ENCODE data around the gene DERL2. TPM values are rescaled to one million over a fixed set of nuclear protein-coding genes. Genes with fewer than 3 reads are reported as not detected.

The DERL2 gene
- total and polyA plus RNA-seq, 9 of the 15 experiments (the other 6 are each of a cell fraction or from before 2014, with no cell fraction given): 11.5 to 105 (median 30.7) TPM

DNA sequence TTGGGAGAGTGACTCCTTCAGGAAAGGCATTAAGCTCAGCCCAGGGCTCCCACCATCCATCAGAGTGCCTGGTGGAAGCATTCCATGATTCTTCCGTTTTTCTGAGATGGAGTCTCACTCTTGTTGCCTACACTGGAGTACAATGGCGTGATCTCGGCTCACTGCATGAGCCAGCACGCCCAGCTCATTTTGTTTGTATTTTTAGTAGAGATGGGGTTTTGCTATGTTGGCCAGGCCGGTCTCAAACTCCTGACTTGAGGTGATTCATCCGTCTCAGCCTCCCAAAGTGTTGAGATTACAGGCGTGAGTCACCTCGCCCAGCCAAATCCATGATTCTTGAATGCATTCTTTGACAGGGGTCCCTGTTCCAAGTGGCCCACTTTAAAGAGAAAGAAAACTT is 23.5 kb upstream of the DERL2 start (continued):
- TF ChIP-seq, protein P1, sequence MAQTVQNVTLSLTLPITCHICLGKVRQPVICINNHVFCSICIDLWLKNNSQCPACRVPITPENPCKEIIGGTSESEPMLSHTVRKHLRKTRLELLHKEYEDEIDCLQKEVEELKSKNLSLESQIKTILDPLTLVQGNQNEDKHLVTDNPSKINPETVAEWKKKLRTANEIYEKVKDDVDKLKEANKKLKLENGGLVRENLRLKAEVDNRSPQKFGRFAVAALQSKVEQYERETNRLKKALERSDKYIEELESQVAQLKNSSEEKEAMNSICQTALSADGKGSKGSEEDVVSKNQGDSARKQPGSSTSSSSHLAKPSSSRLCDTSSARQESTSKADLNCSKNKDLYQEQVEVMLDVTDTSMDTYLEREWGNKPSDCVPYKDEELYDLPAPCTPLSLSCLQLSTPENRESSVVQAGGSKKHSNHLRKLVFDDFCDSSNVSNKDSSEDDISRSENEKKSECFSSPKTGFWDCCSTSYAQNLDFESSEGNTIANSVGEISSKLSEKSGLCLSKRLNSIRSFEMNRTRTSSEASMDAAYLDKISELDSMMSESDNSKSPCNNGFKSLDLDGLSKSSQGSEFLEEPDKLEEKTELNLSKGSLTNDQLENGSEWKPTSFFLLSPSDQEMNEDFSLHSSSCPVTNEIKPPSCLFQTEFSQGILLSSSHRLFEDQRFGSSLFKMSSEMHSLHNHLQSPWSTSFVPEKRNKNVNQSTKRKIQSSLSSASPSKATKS (CRISPR knock-in tag; IDR thresholded peaks at IDR 0.05): no peak

- H3K27ac ChIP-seq (ENCODE audit: extremely low read depth, low read depth, low read length): no peak overlapping the region
- H4K20me1 ChIP-seq (replicated peaks; ENCODE audit: control insufficient read depth, insufficient read depth, low read length): no peaks in the 10 kb centered on the region
- H3K27me3 ChIP-seq (ENCODE audit: control insufficient read depth in 2 of 2, insufficient read depth in 2 of 2, low read length in 2 of 2): no peaks in the 10 kb centered on the region
- 51% methylated on average over 4 of the region's 4 CpGs for WGBS (ENCODE audit: insufficient coverage, low coverage, missing lambda C conversion rate)
- no peaks in the 10 kb centered on the region for H3K79me2 ChIP-seq (ENCODE audit: control insufficient read depth, insufficient read depth, low read length)
- no TSS peak for BruUV-seq (replicated peaks)
- FAIRE-seq (no peak), DNase-seq (ENCODE audit: extremely low read depth in 1 of 4, low spot score in 3 of 4) (no peak), ATAC-seq (no peak)
- in situ Hi-C loops (cut with MboI): no loop called here
- ChIA-PET CTCF (ENCODE audit: low intra/inter-chr PET ratio) (no interaction called here), POLR2A (interaction anchor here (0.6 kb wide), 1 partner anchor 1109 kb away, joined by 3 read pairs; no protein-coding TSS in a partner anchor)
- no peak overlapping the region for H3K4me3 ChIP-seq
- H3K9ac ChIP-seq (ENCODE audit: insufficient read depth in 1 of 2, low read depth in 2 of 2, low read length in 2 of 2): no peak overlapping the region
- intact Hi-C loops (cut with micrococcal nuclease): no loop called here
- H3K36me3 ChIP-seq (ENCODE audit: control insufficient read depth, insufficient read depth, low read length): peaks cover 13% of the 10 kb centered on the region; the same call in 2 of the 3 replicates
- H3K4me1 ChIP-seq (replicated peaks in 1 of 2; ENCODE audit: control insufficient read depth in 2 of 2, insufficient read depth in 2 of 2, low read length in 2 of 2): peaks cover 7% of the 10 kb centered on the region in 2 experiments; a peak in 3 of 5 replicates
- H3K4me2 ChIP-seq (ENCODE audit: insufficient read depth, low read length): no peak overlapping the region
- peaks cover 4% of the 10 kb centered on the region for H3K9me1 ChIP-seq (ENCODE audit: control insufficient read depth, insufficient read depth, low read length)
- TF ChIP-seq SAFB (IDR thresholded peaks at IDR 0.05; ENCODE audit: borderline replicate concordance, low read depth, low read length) (no peak), RFX1 (IDR thresholded peaks at IDR 0.05) (peak; percentile 69), MYNN (IDR thresholded peaks at IDR 0.05) (peak; percentile 89), MYNN (CRISPR knock-in tag; IDR thresholded peaks at IDR 0.05) (no peak)
- no peak overlapping the region for H2AFZ ChIP-seq (ENCODE audit: low read depth, low read length)
- no peaks in the 10 kb centered on the region for H3K9me3 ChIP-seq (replicated peaks; ENCODE audit: control insufficient read depth, insufficient read depth, low read depth, low read length)
Observed at GRCh38 chr17:5508810-5509209, 22.8 kb upstream of the DERL2 start.
